ENCODE data around the gene C12orf56.
"Not testable (repeated sequence)": the region's sequence is repeated elsewhere in the genome, so short reads cannot be mapped to it uniquely, and the experiment has no call there.

C12orf56 gene

DNA sequence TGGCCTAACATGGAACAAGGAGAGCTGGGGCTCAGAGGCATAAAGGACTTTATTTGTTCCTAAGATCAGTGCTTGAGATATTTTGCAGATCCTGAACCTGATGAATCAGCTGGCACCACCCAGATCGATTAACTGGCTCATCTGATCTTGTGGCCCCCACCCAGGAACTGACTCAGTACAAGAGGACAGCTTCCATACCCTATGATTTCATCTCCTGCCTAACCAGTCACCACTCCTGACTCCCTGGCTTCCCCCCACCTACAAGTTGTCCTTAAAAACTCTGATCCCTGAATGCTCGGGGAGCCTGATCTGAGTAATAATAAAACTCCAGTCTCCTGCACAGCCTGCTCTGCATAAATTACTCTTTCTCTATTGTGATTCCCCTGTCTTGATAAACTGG is 5.1 kb downstream of the C12orf56 start:
- DNase-seq (ENCODE audit: low read depth in 2 of 2, low spot score in 1 of 2): no peak

- no peak for DNase-seq (ENCODE audit: low read depth in 2 of 2, low spot score in 1 of 2)
Observed at GRCh38 chr12:64385019-64385418, 5.5 kb downstream of the C12orf56 start.

DNA sequence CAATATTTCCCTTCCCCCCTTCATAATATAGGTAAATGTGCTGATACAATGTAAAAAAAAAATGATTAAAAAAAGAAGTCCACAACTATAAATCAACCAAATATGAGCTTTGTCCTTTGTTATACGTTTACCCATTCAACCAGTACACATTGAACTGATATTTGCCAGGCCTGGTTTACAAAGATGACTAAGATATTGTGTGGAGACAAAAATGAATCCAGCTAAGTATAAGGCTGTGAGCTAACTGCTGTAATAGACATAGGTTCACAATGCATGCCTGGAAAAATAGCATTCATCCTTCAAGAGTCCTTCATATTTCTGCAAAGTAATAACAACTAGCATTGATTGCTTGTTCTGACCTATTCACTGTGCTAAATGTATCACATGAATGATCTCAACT is 6.9 kb downstream of the C12orf56 start:
- no peak for DNase-seq (ENCODE audit: low read depth in 2 of 2, low spot score in 1 of 2)

GRCh38 chr12:64362721-64363305 is 27.7 kb downstream of the C12orf56 start:
- no peak for DNase-seq (ENCODE audit: low read depth in 2 of 2, low spot score in 1 of 2)

- not testable (repeated sequence) for DNase-seq (ENCODE audit: low read depth in 2 of 2, low spot score in 1 of 2)
Observed at GRCh38 chr12:64361173-64361572, 29.4 kb downstream of the C12orf56 start.

DNA sequence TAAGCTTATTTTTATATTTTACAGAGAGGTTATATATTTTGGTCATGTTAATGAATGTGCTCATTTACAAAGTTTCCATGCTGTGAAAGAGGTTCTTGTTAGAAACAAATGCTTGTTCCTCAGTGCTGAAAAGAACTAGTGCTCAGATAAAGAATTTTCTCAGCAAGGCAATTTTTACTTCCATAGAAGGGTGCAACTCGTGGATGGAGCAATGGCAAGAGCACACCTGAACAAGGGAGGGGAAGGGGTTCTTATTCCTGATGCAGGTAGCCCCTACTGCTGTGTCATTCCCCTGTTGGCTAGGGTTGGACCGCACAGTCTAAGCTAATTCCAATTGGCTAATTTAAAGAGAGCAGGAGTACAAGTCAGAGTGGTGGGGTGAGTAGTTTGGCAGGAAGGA is 34.3 kb downstream of the C12orf56 start:
- not testable (repeated sequence) for DNase-seq (ENCODE audit: low read depth in 2 of 2, low spot score in 1 of 2)

DNA sequence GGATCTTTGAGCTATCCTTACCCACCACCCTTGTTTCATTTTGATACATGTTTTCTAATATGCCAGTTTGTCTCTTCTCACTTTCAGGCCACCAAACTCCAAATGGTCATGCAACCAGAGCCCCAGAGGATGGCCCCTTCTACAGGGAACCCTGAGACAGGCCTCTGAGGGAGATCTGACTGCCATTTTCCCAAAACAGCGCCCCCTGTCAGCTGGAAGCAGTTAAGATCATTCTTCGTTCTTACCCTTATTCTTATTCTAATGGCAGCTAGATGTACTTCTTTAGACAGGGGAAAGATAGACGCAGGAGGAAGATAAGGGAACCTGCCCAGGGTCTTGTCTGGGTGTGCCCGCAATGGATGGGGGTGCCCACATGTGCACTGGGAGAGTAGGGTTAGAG is 38.4 kb downstream of the C12orf56 start:
- no peak for DNase-seq (ENCODE audit: low read depth in 2 of 2, low spot score in 1 of 2)

- no peak for DNase-seq (ENCODE audit: low read depth in 2 of 2, low spot score in 1 of 2)
Observed at GRCh38 chr12:64351265-64351664, 39.3 kb downstream of the C12orf56 start.

DNA sequence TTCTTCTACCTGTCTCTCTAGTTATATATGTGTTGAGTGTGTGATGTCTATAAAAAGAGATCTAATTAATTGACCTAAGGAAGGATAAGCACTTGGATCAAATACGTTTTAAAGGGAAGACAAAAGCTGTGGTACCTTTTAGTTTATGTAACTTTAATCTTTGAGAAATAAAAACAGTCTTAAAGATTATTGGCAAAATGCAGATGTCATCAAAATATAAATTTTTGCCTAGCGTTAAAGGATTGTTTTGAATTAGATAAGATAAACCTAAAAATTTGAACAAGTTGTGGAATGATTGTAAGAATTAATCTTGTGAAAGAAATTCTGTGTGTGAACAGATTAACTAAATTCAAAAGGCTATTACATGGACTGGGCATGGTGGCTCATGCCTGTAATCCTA is 42.9 kb downstream of the C12orf56 start:
- DNase-seq (ENCODE audit: low read depth in 2 of 2, low spot score in 1 of 2): no peak

DNA sequence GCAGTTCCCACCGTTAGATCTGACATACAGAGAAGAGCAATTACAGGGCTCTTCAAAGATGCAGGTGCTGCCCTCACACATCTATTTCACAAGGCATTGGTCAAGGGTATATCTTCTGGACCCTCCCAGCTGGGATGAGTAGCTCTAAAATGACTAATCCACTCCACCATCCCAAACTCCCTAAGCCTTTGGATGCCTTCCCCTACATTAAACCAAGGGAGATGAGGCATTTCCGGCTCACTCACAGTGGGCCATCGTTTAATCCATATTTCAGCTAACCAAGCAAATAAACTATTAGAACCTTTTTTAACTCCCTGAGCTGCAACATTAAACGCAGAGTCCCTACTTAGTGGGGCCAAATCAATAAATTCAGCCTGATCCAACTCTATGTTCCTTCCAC is 45.9 kb downstream of the C12orf56 start:
- not testable (repeated sequence) for DNase-seq (ENCODE audit: low read depth in 2 of 2, low spot score in 1 of 2)

DNA sequence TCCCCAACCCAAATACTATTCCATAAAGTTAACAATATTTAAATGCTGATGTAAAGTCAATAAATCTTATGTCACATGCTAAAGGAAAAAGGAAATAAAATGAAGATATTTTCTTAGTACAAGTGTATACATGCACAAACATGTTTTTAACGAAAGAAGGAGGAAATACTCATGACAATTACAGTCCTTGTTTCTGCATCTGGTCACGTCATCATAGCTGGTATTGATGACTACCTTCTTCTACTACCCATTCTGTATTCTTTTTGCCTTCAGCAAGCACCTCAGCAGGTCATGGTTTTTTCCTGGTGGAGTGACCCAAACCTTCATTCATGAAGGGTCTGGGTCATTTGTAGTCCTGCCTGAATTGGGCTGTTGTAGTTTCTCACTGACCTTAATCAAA is 50.0 kb downstream of the C12orf56 start:
- DNase-seq (ENCODE audit: low read depth in 2 of 2, low spot score in 1 of 2): not testable (repeated sequence)

DNA sequence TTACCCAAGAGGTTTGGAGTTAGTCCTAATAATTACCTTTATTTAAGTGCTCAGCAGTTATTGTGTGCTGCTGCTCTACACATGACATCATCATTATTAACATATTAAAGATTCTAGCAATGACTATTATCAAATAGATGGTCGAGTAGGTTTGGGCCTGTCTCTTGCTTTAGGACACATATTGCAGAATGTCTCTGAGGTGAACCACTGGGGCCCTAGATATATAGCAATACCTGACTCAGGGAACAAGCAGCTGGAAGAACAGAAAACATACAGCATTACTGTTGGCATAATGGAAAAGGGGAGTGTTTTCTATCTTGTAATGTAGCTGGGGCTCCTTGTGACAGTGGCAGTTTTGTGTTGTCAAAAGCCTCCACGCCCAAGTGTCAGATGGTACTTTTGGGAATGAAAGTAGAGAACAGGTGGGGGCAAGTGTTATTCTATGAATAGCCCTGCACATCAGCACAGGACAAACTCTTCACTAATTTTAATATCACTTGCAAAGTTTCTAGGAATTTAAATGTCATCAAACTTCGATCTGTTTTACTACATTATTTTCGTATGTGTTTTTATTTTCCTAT is 54.6 kb downstream of the C12orf56 start:
- no peak for DNase-seq (ENCODE audit: low read depth in 2 of 2, low spot score in 1 of 2)

DNA sequence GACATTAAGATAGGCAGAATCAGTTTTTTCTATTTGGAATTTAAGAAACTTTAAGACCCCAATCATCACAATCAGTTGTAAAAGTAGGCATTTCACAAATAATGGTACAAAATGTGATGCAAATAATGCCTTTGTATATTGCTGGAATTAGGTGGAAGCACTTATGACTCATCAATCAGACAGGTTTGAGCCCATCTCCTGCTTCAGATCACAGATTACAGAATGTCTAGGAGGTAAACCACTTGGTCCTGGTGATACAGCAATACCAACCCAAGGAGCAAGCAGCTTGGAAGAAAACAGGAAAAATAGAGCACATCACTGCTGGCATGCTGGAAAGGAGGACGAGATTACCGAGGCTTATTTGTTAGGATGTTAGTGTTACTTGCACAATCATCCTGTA is 57.6 kb downstream of the C12orf56 start:
- no peak for DNase-seq (ENCODE audit: low read depth in 2 of 2, low spot score in 1 of 2)

DNA sequence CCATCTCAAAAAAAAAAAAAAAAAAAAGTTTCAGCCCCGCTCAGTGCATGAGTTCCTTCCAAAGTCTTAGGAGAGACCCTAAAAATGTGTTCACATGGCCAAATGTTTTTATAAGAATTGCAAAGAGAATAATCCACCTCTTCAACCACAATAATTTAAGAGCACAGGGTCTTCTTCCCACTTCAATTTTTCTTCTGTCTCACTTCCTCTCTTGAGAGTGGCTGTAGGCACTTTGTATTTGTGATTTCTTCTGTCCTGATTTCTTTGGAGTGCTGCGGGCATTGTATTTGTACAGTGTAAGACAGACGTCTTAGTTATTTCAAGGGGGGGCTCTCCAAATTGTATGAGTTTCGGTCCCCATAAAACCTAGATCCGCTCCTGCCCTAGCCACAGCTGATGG is 58.3 kb downstream of the C12orf56 start:
- no peak for DNase-seq (ENCODE audit: low read depth in 2 of 2, low spot score in 1 of 2)

- not testable (repeated sequence) for DNase-seq (ENCODE audit: low read depth in 2 of 2, low spot score in 1 of 2)
Observed at GRCh38 chr12:64329031-64329710, 61.4 kb downstream of the C12orf56 start.

GRCh38 chr12:64325055-64325454 is 65.5 kb downstream of the C12orf56 start:
- DNase-seq (ENCODE audit: low read depth in 2 of 2, low spot score in 1 of 2): no peak

DNA sequence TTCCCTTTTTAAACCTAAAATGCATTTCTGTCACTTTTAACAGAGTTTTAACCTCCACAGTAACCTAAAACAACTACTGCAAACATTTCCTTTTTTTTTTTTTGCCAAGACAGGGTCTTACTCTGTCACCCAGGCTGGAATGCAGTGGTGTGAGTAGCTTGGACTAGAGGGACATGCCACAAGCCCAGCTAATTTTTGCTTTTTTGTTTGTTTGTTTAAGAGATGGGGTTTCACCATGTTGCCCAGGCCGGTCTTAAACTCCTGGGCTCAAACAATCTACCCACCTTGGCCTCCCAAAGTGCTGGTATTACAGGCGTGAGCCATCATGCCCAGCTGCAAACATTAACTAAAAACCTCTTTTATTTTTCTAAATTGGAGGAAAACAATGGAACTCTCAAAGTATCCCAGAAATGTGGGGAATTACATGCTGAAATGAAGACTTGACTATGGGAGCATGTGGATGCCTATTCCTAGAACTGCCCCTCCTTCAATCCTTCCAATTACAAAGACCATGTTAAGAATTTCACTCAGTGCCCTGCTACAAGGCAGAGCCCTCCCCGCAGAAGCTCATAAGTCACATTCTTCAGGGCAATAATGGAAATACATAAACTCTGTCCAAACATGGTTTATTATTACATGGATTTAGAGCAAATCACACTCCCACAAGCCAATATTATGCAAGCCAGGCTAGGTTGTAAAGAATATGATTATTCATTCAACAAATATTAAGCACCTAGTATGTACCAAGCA is 66.9 kb downstream of the C12orf56 start:
- no peak for DNase-seq (ENCODE audit: low read depth in 2 of 2, low spot score in 1 of 2)

GRCh38 chr12:64323006-64323405 is 67.6 kb downstream of the C12orf56 start:
- no peak for DNase-seq (ENCODE audit: low read depth in 2 of 2, low spot score in 1 of 2)

- no peak for DNase-seq (ENCODE audit: low read depth in 2 of 2, low spot score in 1 of 2)
Observed at GRCh38 chr12:64320611-64321010, 69.9 kb downstream of the C12orf56 start.

DNA sequence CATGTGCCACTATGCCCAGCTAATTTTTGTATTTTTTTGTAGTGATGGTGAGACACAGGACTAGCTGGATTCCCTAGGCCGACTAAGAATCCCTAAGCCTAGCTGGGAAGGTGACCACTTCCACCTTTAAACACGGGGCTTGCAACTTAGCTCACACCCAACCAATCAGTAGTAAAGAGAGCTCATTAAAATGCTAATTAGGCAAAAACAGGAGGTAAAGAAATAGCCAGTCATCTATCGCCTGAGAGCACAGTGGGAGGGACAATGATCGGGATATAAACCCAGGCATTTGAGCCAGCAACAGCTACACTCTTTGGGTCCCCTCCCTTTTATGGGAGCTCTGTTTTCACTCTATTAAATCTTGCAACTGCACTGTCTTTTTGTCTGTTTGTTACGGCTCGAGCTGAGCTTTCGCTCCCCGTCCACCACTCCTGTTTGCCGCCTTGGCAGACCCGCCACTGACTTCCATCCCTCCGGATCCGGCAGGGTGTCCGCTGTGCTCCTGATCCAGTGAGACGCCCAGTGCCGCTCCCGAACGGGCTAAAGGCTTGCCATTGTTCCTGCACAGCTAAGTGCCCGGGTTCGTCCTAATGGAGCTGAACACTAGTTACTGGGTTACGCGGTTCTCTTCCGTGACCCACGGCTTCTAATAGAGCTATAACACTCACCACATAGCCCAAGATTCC is 70.9 kb downstream of the C12orf56 start:
- DNase-seq (ENCODE audit: low read depth in 2 of 2, low spot score in 1 of 2): not testable (repeated sequence)

GRCh38 chr12:64318605-64319004 is 72.0 kb downstream of the C12orf56 start:
- no peak for DNase-seq (ENCODE audit: low read depth in 2 of 2, low spot score in 1 of 2)

Data from stimulated activated CD8-positive, alpha-beta memory T cell treated with anti-CD3 and anti-CD28 coated beads, Interleukin-4, amount 100 ng/mL, for 4 hours (primary cell).